Body of pancreas (tissue), 4 donors: ENCODE results near the gene KRTAP5-9.

Source experiments
- POLR2A ChIP-seq, 3 donors: fragments of 450-650 bp; IDR thresholded peaks; one replicate each; pipeline ENCODE4 v1.6.1; 2016; ENCODE audit warnings: antibody characterized with exemption in 3 of 3, mild to moderate bottlenecking in 2 of 3
- TF ChIP-seq, protein P1 (sequence below), 7 experiments: fragments of 450-650 bp in 4 of 7; fragments of 200-600 bp in 3 of 7; sonication (generic) in 3 of 7; IDR thresholded peaks; one replicate each; pipeline ENCODE4 v1.5.1; 2016 to 2019; ENCODE audit warnings: antibody characterized with exemption in 7 of 7

DNA sequence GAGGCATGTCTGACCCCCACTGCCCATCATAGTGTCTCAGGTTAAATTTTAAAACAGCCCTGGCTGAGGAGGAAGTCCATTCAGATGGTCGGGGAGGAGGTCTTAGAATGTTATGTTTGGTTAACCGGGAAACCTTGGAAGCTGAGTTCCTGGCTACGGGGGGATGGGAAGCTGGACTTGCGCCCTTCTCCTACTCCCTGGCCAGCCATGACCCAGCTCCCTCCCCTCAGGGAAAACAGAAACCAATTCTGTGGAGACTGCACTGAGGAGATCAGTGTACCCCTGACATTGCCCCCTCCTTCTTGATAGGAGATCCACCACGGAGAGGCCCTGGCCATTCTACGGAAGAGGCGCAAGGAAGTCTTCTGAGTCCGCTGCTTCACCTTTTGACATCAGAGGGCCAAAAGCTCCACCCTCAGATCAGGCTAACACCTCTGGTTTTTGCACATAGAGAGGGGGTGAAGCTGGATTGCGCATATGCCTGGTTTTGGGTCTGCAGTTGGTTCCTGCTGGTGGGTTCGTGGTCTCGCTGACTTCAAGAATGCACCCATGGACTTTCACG is 2.7 kb upstream of the KRTAP5-9 start:
- TF ChIP-seq, protein P1, sequence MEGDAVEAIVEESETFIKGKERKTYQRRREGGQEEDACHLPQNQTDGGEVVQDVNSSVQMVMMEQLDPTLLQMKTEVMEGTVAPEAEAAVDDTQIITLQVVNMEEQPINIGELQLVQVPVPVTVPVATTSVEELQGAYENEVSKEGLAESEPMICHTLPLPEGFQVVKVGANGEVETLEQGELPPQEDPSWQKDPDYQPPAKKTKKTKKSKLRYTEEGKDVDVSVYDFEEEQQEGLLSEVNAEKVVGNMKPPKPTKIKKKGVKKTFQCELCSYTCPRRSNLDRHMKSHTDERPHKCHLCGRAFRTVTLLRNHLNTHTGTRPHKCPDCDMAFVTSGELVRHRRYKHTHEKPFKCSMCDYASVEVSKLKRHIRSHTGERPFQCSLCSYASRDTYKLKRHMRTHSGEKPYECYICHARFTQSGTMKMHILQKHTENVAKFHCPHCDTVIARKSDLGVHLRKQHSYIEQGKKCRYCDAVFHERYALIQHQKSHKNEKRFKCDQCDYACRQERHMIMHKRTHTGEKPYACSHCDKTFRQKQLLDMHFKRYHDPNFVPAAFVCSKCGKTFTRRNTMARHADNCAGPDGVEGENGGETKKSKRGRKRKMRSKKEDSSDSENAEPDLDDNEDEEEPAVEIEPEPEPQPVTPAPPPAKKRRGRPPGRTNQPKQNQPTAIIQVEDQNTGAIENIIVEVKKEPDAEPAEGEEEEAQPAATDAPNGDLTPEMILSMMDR (IDR thresholded peaks at IDR 0.05) = no peak
- TF ChIP-seq POLR2A (IDR thresholded peaks at IDR 0.05) = no peak
